HCT116 (cell line): ENCODE data around the gene B3GALT6.

Experiments
- CTCF ChIP-seq, 3 experiments: fragments of 200-600 bp in 1 of 3; sonication (generic) in 1 of 3; IDR thresholded peaks in 2 of 3; conservative IDR thresholded peaks in 1 of 3; 2 replicates each; pipeline ENCODE4 v1.5.1; 2012 to 2017; ENCODE audit warnings: low read depth in 2 of 3, low read length in 2 of 3, antibody characterized with exemption in 1 of 3, borderline replicate concordance in 1 of 3, control low read depth in 1 of 3, mild to moderate bottlenecking in 1 of 3, mixed read lengths in 1 of 3, mixed run types in 1 of 3, moderate library complexity in 1 of 3; ENCODE audit not compliant: insufficient read depth in 1 of 3
- EZH2 ChIP-seq: fragments of 200-600 bp; sonication (generic); IDR thresholded peaks from 2 replicates; pipeline ENCODE4 v1.6.1; 2017; ENCODE audit warnings: antibody characterized with exemption, mixed run types
- EZH2phosphoT487 ChIP-seq: fragments of 200-600 bp; IDR thresholded peaks from 2 replicates; pipeline ENCODE4 v1.6.1; 2018; ENCODE audit warnings: antibody characterized with exemption, borderline replicate concordance
- POLR2A ChIP-seq: IDR thresholded peaks from 2 replicates; pipeline ENCODE4 v1.7.0; 2011; ENCODE audit warnings: borderline replicate concordance; ENCODE audit not compliant: insufficient read depth, insufficient read length; ENCODE audit errors: extremely low read depth
- SP1 ChIP-seq: IDR thresholded peaks from 2 replicates; pipeline ENCODE4 v1.6.1; 2012; ENCODE audit warnings: low read depth
- SRF ChIP-seq: IDR thresholded peaks from 2 replicates; pipeline ENCODE4 v1.6.1; 2012; ENCODE audit warnings: low read depth
- YY1 ChIP-seq: IDR thresholded peaks from 2 replicates; pipeline ENCODE4 v1.6.1; 2011; ENCODE audit warnings: low read length, low read depth, moderate library complexity, mild to moderate bottlenecking; ENCODE audit not compliant: insufficient replicate concordance; ENCODE audit errors: extremely low read depth
- TF ChIP-seq, protein P1 (sequence below): IDR thresholded peaks from 2 replicates; pipeline ENCODE4 v1.6.1; 2012; ENCODE audit warnings: low read depth

DNA sequence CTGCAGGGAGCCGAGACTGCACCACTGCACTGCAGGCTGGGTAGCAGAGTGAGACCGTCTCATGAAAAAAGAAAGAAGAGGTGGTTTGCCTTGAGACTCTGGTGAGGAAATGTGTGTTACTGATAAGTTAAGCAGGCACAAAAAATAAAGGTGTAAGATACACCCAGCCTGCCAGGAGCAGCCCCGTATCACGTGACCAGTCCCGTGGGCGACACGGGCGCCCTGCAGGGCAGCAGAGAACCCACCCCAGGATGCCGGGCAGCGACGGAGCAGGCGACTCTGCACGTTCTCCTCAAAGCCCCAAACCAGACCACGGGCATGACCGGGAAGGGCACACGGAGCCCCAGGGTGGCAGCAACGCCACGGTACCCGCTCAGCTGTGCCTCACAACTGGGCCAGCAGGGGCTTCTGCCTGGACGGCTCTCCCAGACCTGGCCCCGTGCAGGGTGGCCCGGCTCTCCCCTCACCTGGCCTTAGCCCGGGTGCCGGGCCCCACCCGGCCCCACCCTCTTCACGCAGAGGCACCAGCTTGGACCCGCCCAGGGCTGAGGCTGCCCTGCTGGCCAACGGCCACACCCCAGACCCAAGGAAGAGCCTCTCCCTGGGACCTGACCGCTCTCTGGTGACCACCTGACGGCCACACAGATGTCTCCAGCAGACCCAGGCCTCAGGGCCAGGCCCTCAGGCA is 10.0 kb upstream of the B3GALT6 start:
- TF ChIP-seq POLR2A (no peak), SP1 (no peak), EZH2phosphoT487 (no peak), EZH2 (no peak), CTCF (IDR thresholded peaks at IDR 0.05 in 2 of 3, conservative IDR thresholded peaks at IDR 0.05 in 1 of 3; ENCODE audit: borderline replicate concordance in 1 of 3, insufficient read depth in 1 of 3, low read depth in 2 of 3, low read length in 2 of 3) (no peak), SRF (no peak), YY1 (no peak)
- TF ChIP-seq, protein P1, sequence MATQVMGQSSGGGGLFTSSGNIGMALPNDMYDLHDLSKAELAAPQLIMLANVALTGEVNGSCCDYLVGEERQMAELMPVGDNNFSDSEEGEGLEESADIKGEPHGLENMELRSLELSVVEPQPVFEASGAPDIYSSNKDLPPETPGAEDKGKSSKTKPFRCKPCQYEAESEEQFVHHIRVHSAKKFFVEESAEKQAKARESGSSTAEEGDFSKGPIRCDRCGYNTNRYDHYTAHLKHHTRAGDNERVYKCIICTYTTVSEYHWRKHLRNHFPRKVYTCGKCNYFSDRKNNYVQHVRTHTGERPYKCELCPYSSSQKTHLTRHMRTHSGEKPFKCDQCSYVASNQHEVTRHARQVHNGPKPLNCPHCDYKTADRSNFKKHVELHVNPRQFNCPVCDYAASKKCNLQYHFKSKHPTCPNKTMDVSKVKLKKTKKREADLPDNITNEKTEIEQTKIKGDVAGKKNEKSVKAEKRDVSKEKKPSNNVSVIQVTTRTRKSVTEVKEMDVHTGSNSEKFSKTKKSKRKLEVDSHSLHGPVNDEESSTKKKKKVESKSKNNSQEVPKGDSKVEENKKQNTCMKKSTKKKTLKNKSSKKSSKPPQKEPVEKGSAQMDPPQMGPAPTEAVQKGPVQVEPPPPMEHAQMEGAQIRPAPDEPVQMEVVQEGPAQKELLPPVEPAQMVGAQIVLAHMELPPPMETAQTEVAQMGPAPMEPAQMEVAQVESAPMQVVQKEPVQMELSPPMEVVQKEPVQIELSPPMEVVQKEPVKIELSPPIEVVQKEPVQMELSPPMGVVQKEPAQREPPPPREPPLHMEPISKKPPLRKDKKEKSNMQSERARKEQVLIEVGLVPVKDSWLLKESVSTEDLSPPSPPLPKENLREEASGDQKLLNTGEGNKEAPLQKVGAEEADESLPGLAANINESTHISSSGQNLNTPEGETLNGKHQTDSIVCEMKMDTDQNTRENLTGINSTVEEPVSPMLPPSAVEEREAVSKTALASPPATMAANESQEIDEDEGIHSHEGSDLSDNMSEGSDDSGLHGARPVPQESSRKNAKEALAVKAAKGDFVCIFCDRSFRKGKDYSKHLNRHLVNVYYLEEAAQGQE: no peak
